Stimulated activated CD4-positive, alpha-beta T cell treated with anti-CD3 and anti-CD28 coated beads, Interleukin-2, amount 100 ng/mL, for 48 hours (primary cell): Measurements from ENCODE around the gene P2RX5.

Source experiments
- DNase-seq, 2 donors: peaks; one replicate each; pipeline ENCODE4 v3.0.0-alpha.2; 2020

The P2RX5 gene

GRCh38 chr17:3656353-3656752, 39.6 kb downstream of the P2RX5 start:
- DNase-seq, result no peak

- DNase-seq, result no peak
Measured at GRCh38 chr17:3655766-3656165, 40.2 kb downstream of the P2RX5 start.

GRCh38 chr17:3647769-3648555, 48.0 kb downstream of the P2RX5 start:
- peak; percentile 43 to 46 for DNase-seq

GRCh38 chr17:3647251-3647650, 48.7 kb downstream of the P2RX5 start:
- DNase-seq, result no peak

- DNase-seq, result no peak
Measured at GRCh38 chr17:3645310-3645709, 50.6 kb downstream of the P2RX5 start.

GRCh38 chr17:3643889-3644349, 52.0 kb downstream of the P2RX5 start:
- DNase-seq, result no peak

- DNase-seq, result no peak
Measured at GRCh38 chr17:3641717-3642486, 54.1 kb downstream of the P2RX5 start.

- no peak for DNase-seq
Measured at GRCh38 chr17:3641014-3641413, 54.9 kb downstream of the P2RX5 start.

GRCh38 chr17:3639981-3640596, 55.9 kb downstream of the P2RX5 start:
- DNase-seq, result peak; percentile 32 to 39

- no peak for DNase-seq
Measured at GRCh38 chr17:3636908-3637373, 59.0 kb downstream of the P2RX5 start.

GRCh38 chr17:3636154-3636907, 59.6 kb downstream of the P2RX5 start, which contains the start of the genes CTNS and SHPK:
CTNS (plus strand) TSS chr17:3636760; CDS start chr17:3640207, 3,447 bp downstream.
SHPK (minus strand) TSS chr17:3636250; CDS start chr17:3636219, 31 bp downstream.
- DNase-seq, result peak; percentile 92

GRCh38 chr17:3635474-3636153, 60.3 kb downstream of the P2RX5 start:
- no peak for DNase-seq

GRCh38 chr17:3632287-3632686, 63.7 kb downstream of the P2RX5 start:
- DNase-seq, result no peak

GRCh38 chr17:3630781-3631180, 65.2 kb downstream of the P2RX5 start:
- no peak for DNase-seq

- no peak for DNase-seq
Measured at GRCh38 chr17:3627769-3628167, 68.2 kb downstream of the P2RX5 start.

- no peak for DNase-seq
Measured at GRCh38 chr17:3626831-3627768, 68.9 kb downstream of the P2RX5 start.
